Muscle layer of colon (tissue), 2 donors: ENCODE data around the gene ENO3.

ENCODE experiments used
- H3K27ac ChIP-seq: one replicate; pipeline ENCODE4 v1.7.0; 2013; ENCODE audit warnings: low read depth, mild to moderate bottlenecking, low read length, moderate library complexity
- H3K27me3 ChIP-seq, 2 donors: one replicate each; pipeline ENCODE4 v1.7.0; 2013; ENCODE audit warnings: low read length in 2 of 2, mild to moderate bottlenecking in 2 of 2; ENCODE audit not compliant: insufficient read depth in 2 of 2, control insufficient read depth in 1 of 2
- H3K36me3 ChIP-seq: one replicate; pipeline ENCODE4 v1.7.0; 2013; ENCODE audit warnings: mild to moderate bottlenecking, low read length; ENCODE audit not compliant: insufficient read depth
- H3K4me1 ChIP-seq: one replicate; pipeline ENCODE4 v1.7.0; 2013; ENCODE audit warnings: mild to moderate bottlenecking, low read length; ENCODE audit not compliant: insufficient read depth
- H3K4me3 ChIP-seq, 2 donors: one replicate each; pipeline ENCODE4 v1.7.0; 2013; ENCODE audit warnings: low read length in 2 of 2, low read depth in 1 of 2, mild to moderate bottlenecking in 1 of 2, moderate library complexity in 1 of 2
- H3K9ac ChIP-seq: one replicate; pipeline ENCODE4 v1.7.0; 2013; ENCODE audit warnings: low read length
- H3K9me3 ChIP-seq: one replicate; pipeline ENCODE4 v1.7.0; 2013; ENCODE audit warnings: mild to moderate bottlenecking, low read length
- donor health status: abdominal sarcoma.
- donor health status: Adenocarcinoma of cecum.

The ENO3 gene

DNA sequence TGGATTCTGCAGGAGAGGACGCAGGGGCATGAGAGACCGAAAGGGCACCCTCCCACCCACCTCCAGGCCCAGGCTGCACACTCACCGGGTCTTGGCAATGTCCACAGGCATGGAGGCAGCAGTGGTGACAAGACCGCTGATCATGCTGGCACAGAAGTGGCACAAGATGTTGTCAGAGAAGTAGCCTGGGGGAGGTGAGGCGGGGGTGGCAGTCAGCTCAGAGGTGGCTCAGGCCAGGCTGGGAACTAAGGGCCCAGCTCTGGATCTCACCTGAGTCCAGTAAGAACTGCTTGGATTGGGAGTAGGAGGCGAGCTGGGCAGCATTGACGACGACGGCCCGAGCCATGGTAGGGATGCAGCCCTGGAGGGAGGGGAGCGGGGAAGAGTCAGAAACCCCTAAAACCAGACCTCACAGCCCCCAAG is 12.8 kb upstream of the ENO3 start:
- peaks cover 41% of the 10 kb centered on the region for H3K36me3 ChIP-seq
- no peak overlapping the region for H3K27ac ChIP-seq
- no peaks in the 10 kb centered on the region for H3K9me3 ChIP-seq
- H3K27me3 ChIP-seq, result no peaks in the 10 kb centered on the region
- H3K4me1 ChIP-seq, result peaks cover 42% of the 10 kb centered on the region
- H3K4me3 ChIP-seq, result peak overlapping the region in 1 of 2 donors; percentile 97
- H3K9ac ChIP-seq, result peak overlapping the region; percentile 94

DNA sequence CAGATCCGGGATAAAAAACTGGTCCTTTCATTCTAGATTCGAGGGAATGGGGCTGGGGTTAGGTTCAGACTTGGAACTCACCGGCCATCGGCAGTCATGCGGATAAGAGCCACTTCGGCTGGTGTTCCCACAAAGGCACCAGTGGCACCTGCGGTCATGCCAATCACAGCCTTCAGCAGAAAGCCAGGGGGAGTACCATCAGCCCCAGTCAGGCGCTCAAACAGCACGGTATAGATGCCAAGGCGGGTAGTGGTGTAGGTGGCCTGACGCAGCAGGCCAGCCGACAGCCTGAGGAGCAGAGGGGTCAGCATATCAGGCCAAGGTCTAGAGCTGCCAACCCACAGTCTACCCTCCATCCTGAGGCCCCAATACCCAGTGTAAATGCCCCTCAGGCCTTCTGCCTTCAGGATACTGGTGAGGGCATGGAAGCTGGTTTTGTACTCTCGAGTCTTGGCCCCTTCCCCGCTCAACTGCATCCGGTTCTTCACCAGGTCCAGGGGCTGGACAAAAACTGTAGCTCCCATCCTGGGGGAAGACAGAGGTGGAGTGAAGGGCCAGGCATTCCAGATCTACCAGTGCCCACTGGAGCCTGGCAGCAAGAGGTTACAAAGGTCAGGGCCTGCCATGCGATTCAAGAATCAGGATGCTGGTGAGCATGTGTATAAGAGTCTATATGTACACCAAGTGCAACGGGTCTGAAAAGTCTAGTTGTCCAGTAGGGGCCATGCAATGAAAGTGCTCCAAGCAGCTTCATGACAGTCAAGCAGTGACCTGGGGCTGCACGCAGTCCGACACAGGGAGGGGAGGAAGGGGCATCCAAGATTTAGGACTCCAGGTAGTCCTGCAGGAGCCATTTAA is 12.0 kb upstream of the ENO3 start:
- peak overlapping the region; percentile 94 for H3K9ac ChIP-seq
- no peaks in the 10 kb centered on the region for H3K27me3 ChIP-seq
- H3K27ac ChIP-seq, result peak overlapping the region; percentile 97
- peak overlapping the region; percentile 92 to 97 for H3K4me3 ChIP-seq
- peaks cover 49% of the 10 kb centered on the region for H3K4me1 ChIP-seq
- H3K36me3 ChIP-seq, result peaks cover 49% of the 10 kb centered on the region
- H3K9me3 ChIP-seq, result no peaks in the 10 kb centered on the region

DNA sequence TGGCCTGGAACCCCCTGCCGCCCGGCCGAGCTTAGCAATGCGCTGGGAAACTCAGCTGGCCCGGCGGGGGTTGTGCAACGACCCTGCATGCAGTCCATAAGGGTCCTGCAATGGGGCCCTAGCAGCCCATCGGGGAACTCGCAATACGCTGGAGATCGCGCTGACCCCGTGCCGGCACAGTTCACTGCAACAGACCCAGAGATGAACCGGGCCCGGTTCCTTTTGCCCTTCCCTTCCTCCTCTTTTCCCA is 11.4 kb upstream of the ENO3 start:
- Histone ChIP-seq H3K4me1 (peaks cover 49% of the 10 kb centered on the region), H3K36me3 (peaks cover 55% of the 10 kb centered on the region), H3K4me3 (peak overlapping the region; percentile 92 to 97), H3K27ac (peak overlapping the region; percentile 97), H3K9me3 (no peaks in the 10 kb centered on the region), H3K9ac (peak overlapping the region; percentile 94), H3K27me3 (no peaks in the 10 kb centered on the region)

DNA sequence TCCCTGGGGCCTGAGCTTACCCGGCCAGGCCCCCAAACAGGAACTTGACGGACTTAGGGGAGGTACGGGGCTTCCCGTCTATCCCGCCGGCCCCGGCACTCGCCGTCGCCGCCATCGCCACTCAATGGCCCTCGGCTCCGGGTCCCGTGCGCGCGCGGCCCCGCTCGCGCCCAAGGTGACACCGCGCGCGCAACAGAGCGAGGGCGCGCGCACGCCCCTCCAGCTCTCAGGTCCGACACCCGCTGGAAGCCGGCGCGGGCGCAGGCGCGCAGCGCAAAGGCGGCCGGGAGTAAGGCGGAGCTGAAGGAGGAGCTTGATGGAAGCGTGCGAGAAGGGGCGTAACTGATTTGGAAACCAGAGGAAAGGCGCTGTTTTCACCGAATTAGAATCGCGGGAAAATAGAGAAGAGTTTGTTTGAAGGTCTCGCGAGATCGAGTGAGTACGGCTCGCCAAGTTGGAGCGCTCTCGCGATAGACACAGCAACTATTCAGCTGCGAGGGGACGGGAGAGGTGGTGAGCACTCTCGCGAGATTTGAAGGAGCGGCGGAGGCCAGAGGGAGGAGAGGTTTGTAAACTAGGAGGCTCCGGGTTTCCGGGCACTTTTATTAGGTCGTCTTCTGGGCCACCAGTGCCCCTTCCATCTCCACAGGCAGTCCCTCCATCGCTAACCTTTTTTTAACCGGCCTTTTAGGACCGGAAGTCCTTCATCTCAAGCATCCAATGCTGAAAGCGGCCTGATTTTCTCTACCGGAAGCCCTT is 10.9 kb upstream of the ENO3 start, which contains the start of the genes RNF167 and SLC25A11:
RNF167 (plus strand) TSS at position 473 of the 759 bp plus-strand sequence. CDS start 642 bp downstream, outside the sequence.
SLC25A11 (minus strand) TSS at position 251 of the 759 bp plus-strand sequence; CDS start at position 115, 136 bp downstream.
- peak within 1 kb of the TSS; percentile 94 for H3K9ac ChIP-seq
- peaks cover 60% of the 10 kb centered on the region for H3K36me3 ChIP-seq
- H3K27me3 ChIP-seq, result no peaks in the 10 kb centered on the region
- H3K27ac ChIP-seq, result peak within 1 kb of the TSS; percentile 97
- no peaks in the 10 kb centered on the region for H3K9me3 ChIP-seq
- H3K4me3 ChIP-seq, result peak within 1 kb of the TSS; percentile 92 to 97
- H3K4me1 ChIP-seq, result peaks cover 52% of the 10 kb centered on the region

DNA sequence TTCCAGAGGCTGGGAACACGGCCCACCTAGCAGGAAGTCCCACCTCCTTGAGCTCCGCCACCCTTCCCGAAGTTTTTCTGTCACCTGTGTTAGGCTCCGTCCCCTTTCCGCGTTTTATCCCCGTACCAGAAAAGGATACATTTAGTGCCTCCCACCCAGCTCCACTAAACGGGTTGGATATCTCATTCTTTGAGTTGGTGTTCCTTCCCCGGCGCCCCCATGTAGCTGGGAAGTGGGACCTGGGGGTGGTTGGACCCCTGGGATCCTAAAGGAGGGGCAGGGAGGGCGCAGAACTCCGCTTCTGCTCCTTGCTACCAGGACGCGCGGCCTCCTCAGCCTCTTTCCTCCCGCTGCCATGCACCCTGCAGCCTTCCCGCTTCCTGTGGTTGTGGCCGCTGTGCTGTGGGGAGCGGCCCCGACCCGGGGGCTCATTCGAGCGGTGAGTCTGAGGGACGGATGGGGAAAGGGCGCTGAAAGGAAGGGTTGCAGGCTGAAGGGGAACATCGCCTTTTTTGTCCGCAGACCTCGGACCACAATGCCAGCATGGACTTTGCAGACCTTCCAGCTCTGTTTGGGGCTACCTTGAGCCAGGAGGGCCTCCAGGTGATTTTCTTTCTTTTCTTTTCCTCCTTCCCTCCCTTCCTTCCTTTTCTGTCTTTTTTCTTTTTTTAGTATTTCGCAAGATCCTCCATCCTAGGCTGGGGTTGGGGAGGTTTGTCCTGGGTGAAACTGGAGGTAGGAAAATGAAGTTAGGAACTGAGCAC is 10.2 kb upstream of the ENO3 start:
- H3K4me3 ChIP-seq, result peak overlapping the region; percentile 92 to 97
- H3K9ac ChIP-seq, result peak overlapping the region; percentile 94
- no peaks in the 10 kb centered on the region for H3K27me3 ChIP-seq
- H3K27ac ChIP-seq, result peak overlapping the region; percentile 97
- H3K36me3 ChIP-seq, result peaks cover 64% of the 10 kb centered on the region
- H3K9me3 ChIP-seq, result no peaks in the 10 kb centered on the region
- peaks cover 60% of the 10 kb centered on the region for H3K4me1 ChIP-seq

DNA sequence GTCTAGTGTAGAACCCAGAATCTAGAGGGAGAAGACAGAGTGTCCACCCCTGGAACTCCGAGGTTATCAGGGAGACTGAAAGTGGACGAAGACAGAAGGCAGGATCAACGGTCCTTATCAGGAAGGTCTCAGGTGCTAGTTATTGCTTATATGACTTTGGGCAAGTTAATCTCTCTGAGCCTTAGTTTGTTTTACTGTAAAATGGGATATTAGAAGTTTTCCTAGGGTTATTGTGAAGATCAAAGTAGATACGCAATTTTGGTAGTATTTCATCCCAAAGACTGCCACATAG is 9.7 kb upstream of the ENO3 start:
- Histone ChIP-seq H3K4me3 (peak overlapping the region; percentile 92 to 97), H3K36me3 (peaks cover 65% of the 10 kb centered on the region), H3K4me1 (peaks cover 65% of the 10 kb centered on the region), H3K9ac (peak overlapping the region; percentile 94), H3K27me3 (no peaks in the 10 kb centered on the region), H3K27ac (peak overlapping the region; percentile 97), H3K9me3 (no peaks in the 10 kb centered on the region)

DNA sequence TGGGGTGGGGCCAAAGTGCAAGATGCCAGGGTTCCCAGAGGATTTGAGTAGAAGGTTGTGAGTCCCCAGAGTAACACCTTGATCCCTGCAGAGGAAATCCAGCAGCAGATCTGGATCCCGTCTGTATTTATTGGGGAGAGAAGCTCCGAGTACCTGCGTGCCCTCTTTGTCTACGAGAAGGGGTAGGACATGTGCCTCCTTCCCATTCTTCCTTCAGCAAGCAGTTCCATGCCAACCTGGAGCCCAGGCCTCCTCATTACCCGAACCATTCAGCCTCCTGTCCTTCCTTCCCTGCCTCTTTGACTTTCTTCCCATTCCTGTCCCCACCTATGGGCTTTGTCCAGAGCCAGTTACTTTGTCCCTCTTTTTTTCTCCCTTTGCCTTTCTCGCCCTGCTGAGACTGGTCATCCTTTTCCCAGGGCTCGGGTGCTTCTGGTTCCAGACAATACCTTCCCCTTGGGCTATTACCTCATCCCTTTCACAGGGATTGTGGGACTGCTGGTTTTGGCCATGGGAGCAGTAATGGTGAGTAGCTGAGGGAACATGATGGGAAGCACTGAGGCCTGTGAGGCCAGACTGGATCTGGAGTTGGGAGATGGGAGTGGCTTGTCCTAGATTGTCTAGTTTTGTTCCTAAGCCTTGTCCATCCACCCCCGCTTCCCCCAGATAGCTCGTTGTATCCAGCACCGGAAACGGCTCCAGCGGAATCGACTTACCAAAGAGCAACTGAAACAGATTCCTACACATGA is 8.0 kb upstream of the ENO3 start:
- Histone ChIP-seq H3K9me3 (no peaks in the 10 kb centered on the region), H3K36me3 (peaks cover 58% of the 10 kb centered on the region), H3K9ac (no peak overlapping the region), H3K4me1 (peaks cover 69% of the 10 kb centered on the region), H3K27ac (no peak overlapping the region), H3K27me3 (no peaks in the 10 kb centered on the region), H3K4me3 (no peak overlapping the region)

DNA sequence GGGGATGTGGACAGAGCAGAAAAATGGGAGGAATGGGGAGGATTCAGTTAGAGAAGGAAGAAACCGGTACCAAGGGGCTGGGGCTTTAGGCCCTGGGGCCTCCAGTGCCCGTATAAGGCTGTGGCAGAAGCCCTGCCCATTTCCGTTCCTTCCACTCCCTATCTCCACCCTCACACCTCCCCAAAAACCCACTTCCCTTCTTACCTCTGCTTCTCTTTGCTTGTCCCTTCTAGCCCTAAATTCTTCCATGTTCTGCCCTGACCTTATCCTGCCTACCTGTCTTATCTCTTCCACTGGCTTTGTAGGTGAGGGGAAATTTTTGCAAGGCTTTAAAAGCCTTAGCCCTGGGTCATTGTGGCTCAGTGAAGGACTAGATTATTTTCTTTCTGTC is 6.8 kb upstream of the ENO3 start:
- Histone ChIP-seq H3K27ac (no peak overlapping the region), H3K4me1 (peaks cover 57% of the 10 kb centered on the region), H3K9ac (peak overlapping the region; percentile 54), H3K9me3 (no peaks in the 10 kb centered on the region), H3K36me3 (peaks cover 48% of the 10 kb centered on the region), H3K27me3 (no peaks in the 10 kb centered on the region), H3K4me3 (no peak overlapping the region)

DNA sequence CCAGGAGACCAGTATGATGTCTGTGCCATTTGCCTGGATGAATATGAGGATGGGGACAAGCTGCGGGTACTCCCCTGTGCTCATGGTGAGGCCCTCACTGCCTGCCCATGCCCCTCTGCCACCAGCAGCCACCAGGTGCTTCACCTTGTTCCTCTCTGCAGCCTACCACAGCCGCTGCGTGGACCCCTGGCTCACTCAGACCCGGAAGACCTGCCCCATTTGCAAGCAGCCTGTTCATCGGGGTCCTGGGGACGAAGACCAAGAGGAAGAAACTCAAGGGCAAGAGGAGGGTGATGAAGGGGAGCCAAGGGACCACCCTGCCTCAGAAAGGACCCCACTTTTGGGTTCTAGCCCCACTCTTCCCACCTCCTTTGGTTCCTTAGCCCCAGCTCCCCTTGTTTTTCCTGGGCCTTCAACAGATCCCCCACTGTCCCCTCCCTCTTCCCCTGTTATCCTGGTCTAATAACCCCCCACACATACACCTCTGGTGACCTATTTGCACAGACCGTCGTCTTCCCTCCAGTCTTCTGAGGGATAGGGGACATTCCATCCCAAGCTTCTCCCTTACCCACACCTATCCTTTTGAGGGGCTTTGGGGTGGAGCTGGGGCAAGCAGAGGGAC is 6.3 kb upstream of the ENO3 start:
- H3K27ac ChIP-seq, result peak overlapping the region; percentile 84
- H3K9me3 ChIP-seq, result no peaks in the 10 kb centered on the region
- H3K27me3 ChIP-seq, result no peaks in the 10 kb centered on the region
- H3K9ac ChIP-seq, result peak overlapping the region; percentile 54
- peaks cover 56% of the 10 kb centered on the region for H3K4me1 ChIP-seq
- no peak overlapping the region for H3K4me3 ChIP-seq
- peaks cover 48% of the 10 kb centered on the region for H3K36me3 ChIP-seq

DNA sequence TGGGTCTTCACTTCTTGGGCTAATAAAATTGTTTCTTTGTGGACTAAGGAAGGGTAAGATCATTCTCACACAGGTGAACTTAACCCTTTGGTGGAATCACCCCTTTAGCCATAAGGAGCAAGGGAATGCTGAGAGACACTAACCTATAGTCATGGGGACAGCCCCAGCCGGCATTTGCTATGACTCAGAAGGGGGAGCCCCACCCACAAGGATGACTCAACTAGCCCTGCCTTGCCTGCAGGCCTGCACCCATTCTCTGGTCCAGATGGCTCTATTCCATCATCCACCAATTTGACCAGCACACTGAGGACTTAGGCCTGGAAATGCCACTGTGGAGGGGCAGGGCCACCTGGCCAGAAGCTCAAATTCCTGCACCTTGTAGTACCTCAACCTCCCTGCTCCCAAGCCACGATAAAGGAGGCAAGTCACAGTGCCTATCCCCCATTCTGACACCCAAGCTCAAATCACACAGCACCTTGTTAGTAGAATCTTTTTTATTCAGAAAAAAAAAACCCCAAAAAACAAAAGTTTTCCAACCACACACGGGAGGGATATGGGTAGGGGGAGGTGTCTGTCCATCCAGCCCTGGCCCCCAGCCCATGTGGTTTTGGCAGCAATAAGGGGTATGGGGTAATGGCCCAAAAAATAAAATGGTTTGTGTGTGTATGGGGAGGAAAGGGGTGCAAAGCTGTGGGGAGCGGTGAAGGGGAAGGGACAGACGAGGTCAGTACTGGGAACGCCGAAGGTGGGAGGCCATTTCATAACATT is 5.6 kb upstream of the ENO3 start:
- H3K27ac ChIP-seq, result peak overlapping the region; percentile 84
- H3K27me3 ChIP-seq, result no peaks in the 10 kb centered on the region
- H3K9me3 ChIP-seq, result no peaks in the 10 kb centered on the region
- H3K4me3 ChIP-seq, result peak overlapping the region in 1 of 2 donors; percentile 72
- peaks cover 58% of the 10 kb centered on the region for H3K4me1 ChIP-seq
- peak overlapping the region; percentile 54 for H3K9ac ChIP-seq
- H3K36me3 ChIP-seq, result peaks cover 48% of the 10 kb centered on the region
